NCI-H1105 (cell line): ENCODE results near the gene YY2.

ENCODE experiments used
- DNase-seq: peaks from one replicate; lab custom pipeline; 2025; lab: John Stamatoyannopoulos, UW

YY2 gene

DNA sequence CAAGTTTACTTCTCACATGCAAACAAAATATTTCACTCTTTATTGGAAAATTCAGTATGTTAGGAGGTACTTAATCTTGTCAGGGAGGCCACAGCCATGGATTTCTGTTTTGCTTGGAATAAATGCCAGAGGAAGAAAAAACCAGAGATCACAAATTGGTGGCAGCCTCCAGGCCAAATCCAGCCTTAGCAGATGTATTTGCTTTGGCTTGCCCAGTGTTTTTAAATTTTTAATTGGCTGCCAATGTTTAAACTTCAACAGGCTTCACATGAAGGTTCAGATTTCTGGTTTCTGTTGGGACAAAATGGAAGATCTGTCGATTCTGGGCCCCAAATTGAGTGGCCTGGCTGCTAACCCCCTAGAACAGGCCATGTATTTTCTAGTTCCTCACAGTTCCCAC lies 19.2 kb downstream of the YY2 start:
- DNase-seq = no peak

GRCh38 chrX:21881881-21882574 lies 26.2 kb downstream of the YY2 start:
- DNase-seq = no peak

GRCh38 chrX:21883258-21883657 lies 27.5 kb downstream of the YY2 start:
- no peak for DNase-seq

DNA sequence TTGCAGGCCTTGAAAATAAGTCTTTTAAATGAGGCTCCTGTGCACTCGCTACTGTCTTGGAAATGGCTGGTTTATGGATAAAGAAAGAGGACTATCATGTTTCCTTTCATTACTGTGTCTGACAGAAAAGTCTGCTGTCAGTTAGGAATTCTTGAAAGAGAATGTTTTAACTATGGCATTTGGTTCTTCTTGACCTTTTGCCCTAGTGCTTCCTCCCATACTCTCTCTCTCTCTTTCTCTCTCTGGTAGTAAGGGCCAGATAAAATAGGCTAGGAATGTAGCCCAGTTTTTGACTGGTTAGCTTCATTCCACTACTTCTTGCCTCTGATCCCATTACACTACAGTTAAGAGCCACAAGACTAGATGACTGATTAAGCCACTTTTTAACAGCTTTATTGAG lies 29.8 kb downstream of the YY2 start:
- DNase-seq = no peak

GRCh38 chrX:21905313-21905712 lies 49.5 kb downstream of the YY2 start:
- DNase-seq = no peak

GRCh38 chrX:21905953-21906352 lies 50.2 kb downstream of the YY2 start:
- DNase-seq = no peak

DNA sequence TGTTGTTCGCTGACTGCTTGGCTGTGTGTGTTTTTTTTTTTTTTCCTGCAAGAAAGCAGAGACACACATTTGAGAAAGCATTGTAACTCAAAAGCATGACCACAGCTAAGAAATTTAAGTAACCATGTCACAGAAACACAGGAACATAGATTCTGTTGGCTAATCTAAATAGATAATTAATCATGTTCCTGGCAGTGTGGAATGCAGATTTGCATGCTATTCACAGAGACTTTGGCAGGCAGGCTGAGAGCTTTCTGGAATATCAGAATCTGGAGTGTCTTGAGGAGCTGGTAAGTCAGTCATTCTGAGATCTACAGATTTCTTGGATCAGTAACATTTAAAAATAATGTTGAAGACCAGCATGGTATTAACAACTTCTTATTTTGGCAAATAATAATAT lies 51.5 kb downstream of the YY2 start:
- DNase-seq = no peak
